T follicular helper cell (primary cell): Measurements from ENCODE around the gene TPR.

Experiments used
- DNase-seq: peaks from one replicate; pipeline ENCODE4 v3.0.0-alpha.2; 2020; ENCODE audit warnings: low read depth

TPR gene

GRCh38 chr1:186327331-186327730 is 47.7 kb downstream of the TPR start:
- DNase-seq: no peak

GRCh38 chr1:186326009-186326408 is 49.0 kb downstream of the TPR start:
- DNase-seq: no peak

GRCh38 chr1:186325239-186325638 is 49.8 kb downstream of the TPR start:
- no peak for DNase-seq

GRCh38 chr1:186323865-186324264 is 51.2 kb downstream of the TPR start:
- DNase-seq: no peak

- no peak for DNase-seq
Measured at GRCh38 chr1:186315570-186315969, 59.5 kb downstream of the TPR start.

- no peak for DNase-seq
Measured at GRCh38 chr1:186311375-186312051, 63.5 kb downstream of the TPR start.

GRCh38 chr1:186310307-186310706 is 64.7 kb downstream of the TPR start:
- DNase-seq: no peak

- no peak for DNase-seq
Measured at GRCh38 chr1:186308264-186309060, 66.6 kb downstream of the TPR start.

- DNase-seq: no peak
Measured at GRCh38 chr1:186307445-186307844, 67.6 kb downstream of the TPR start.

- DNase-seq: no peak
Measured at GRCh38 chr1:186306533-186306932, 68.5 kb downstream of the TPR start.

GRCh38 chr1:186304982-186305949 is 69.8 kb downstream of the TPR start:
- DNase-seq: no peak

- DNase-seq: no peak
Measured at GRCh38 chr1:186303911-186304310, 71.1 kb downstream of the TPR start.

- DNase-seq: no peak
Measured at GRCh38 chr1:186302381-186302920, 72.6 kb downstream of the TPR start.

- no peak for DNase-seq
Measured at GRCh38 chr1:186301448-186301847, 73.6 kb downstream of the TPR start.

- DNase-seq: no peak
Measured at GRCh38 chr1:186300056-186300455, 75.0 kb downstream of the TPR start.

GRCh38 chr1:186299570-186299969 is 75.5 kb downstream of the TPR start:
- no peak for DNase-seq

GRCh38 chr1:186298851-186299250 is 76.2 kb downstream of the TPR start:
- DNase-seq: no peak

- DNase-seq: no peak
Measured at GRCh38 chr1:186297439-186298045, 77.5 kb downstream of the TPR start.

GRCh38 chr1:186295980-186296379 is 79.1 kb downstream of the TPR start, which contains the start of gene PRG4:
PRG4 (plus strand) TSS chr1:186296279.
- DNase-seq: no peak

GRCh38 chr1:186292875-186293274 is 82.2 kb downstream of the TPR start:
- DNase-seq: no peak

- no peak for DNase-seq
Measured at GRCh38 chr1:186291271-186291670, 83.8 kb downstream of the TPR start.
